ENCODE measurements around the gene MOV10L1. TPM values are rescaled to one million over a fixed set of nuclear protein-coding genes. Genes with fewer than 3 reads are reported as not detected.

MOV10L1 gene
- total RNA-seq, 2 experiments from 2014 or later = 0.22 to 1.1 TPM

DNA sequence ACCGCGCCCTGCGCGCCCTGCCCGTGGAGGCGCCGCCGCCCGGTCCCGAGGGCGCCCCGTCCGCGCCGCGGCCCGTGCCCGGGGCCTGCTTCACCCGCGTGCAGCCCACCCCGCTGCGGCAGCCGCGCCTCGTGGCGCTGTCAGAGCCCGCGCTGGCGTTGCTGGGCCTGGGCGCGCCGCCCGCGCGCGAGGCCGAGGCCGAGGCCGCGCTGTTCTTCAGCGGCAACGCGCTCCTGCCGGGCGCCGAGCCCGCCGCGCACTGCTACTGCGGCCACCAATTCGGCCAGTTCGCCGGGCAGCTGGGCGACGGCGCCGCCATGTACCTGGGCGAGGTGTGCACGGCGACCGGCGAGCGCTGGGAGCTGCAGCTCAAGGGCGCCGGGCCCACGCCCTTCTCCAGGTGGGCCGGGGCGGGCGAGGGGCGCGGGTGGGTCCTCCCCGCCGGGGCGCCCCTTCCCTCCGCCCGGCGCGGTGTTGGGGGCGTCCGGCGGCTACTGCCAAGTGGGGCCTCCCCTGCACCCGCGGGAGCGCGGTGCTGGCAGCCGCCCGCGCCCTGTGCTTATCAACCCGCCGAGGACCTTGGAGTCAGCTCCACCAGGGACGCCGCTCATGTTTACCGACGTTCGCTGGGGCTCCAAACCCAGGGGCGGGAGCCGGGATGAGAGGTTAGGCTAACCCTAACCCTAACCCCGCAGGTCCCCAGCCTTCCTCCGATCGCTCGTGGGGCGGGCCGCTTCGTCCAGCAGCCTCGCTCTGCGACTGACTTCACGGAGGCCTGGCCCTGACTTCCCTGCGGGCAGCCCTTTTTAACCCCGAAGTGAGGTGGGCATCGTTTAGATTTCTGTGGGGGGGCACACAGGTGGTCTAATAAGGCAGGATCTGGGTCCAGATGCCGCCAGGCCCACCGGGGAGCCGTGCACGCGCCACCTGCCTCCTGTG is 111.7 kb downstream of the MOV10L1 start:
- ChIA-PET CTCF (ENCODE audit: unreplicated experiment) (no interaction called here), POLR2A (no interaction called here)
- Histone ChIP-seq H3K9me3 (ENCODE audit: low read length) (peaks cover 8% of the 10 kb centered on the region; the same call in 1 of the 2 replicates), H2AFZ (ENCODE audit: low read length) (no peak overlapping the region), H3K36me3 (ENCODE audit: insufficient read depth, low read length) (peaks cover 51% of the 10 kb centered on the region), H4K20me1 (ENCODE audit: insufficient read depth, low read length) (0 out of 2 replicates have a peak, but pooled peaks cover 8% of the 10 kb centered on the region), H3K4me2 (ENCODE audit: low read length) (peak overlapping the region; percentile 100), H3K27ac (ENCODE audit: low read depth, low read length, poor library complexity, severe bottlenecking) (peak overlapping the region; percentile 39), H3K79me2 (ENCODE audit: insufficient read depth, low read depth, low read length) (peaks cover 32% of the 10 kb centered on the region), H3K4me1 (ENCODE audit: insufficient read depth, low read length, poor library complexity, severe bottlenecking) (peaks cover 17% of the 10 kb centered on the region), H3K9me2 (ENCODE audit: insufficient read depth, low read length) (no peaks in the 10 kb centered on the region), H3K4me3 (ENCODE audit: low read depth, low read length, poor library complexity, severe bottlenecking) (peak overlapping the region; percentile 98)
- TF ChIP-seq EZH2phosphoT487 (IDR thresholded peaks at IDR 0.05; ENCODE audit: borderline replicate concordance, low read depth, low read length) = no peak
- TF ChIP-seq, protein P1, sequence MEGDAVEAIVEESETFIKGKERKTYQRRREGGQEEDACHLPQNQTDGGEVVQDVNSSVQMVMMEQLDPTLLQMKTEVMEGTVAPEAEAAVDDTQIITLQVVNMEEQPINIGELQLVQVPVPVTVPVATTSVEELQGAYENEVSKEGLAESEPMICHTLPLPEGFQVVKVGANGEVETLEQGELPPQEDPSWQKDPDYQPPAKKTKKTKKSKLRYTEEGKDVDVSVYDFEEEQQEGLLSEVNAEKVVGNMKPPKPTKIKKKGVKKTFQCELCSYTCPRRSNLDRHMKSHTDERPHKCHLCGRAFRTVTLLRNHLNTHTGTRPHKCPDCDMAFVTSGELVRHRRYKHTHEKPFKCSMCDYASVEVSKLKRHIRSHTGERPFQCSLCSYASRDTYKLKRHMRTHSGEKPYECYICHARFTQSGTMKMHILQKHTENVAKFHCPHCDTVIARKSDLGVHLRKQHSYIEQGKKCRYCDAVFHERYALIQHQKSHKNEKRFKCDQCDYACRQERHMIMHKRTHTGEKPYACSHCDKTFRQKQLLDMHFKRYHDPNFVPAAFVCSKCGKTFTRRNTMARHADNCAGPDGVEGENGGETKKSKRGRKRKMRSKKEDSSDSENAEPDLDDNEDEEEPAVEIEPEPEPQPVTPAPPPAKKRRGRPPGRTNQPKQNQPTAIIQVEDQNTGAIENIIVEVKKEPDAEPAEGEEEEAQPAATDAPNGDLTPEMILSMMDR (conservative IDR thresholded peaks at IDR 0.05; ENCODE audit: low read length) = no peak; the same call in 1 of the 2 replicates
- intact Hi-C loops (cut with micrococcal nuclease; ENCODE audit: unreplicated experiment) = loop anchor here (2.0 kb wide), 1 partner anchor 53 kb away; no protein-coding TSS in a partner anchor
- peak; percentile 35 for DNase-seq (ENCODE audit: low spot score)
- BruUV-seq (replicated peaks) = no TSS peak

DNA sequence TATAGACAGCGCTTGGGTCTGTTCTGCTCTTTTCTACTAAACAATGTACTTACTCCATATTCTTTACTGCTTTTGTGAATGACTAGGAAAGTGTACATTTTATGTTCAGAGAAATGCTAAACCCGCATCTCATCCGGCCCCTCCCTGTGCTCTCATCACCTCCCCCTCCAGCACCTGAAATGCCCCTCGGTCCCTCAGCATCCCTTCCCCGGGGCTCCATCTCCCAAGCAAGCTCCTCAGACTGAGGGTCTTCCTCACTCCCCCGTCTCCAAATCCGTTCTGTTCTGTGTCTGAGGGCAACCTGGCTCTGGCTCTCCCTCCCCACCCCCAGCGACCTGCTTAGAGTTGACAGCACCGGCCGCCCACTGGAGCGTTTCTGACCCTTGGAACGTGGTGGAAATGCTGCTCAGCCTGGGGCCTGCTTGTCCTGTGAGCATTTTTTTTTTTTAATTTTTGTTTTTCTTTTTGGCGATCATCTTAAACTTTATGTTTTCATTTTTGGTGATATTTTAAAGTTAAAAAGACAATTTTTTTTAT is 112.4 kb downstream of the MOV10L1 start:
- peak; percentile 50 for DNase-seq (ENCODE audit: low spot score)
- Histone ChIP-seq H3K36me3 (ENCODE audit: insufficient read depth, low read length) (peaks cover 53% of the 10 kb centered on the region), H3K79me2 (ENCODE audit: insufficient read depth, low read depth, low read length) (peaks cover 32% of the 10 kb centered on the region), H3K27ac (ENCODE audit: low read depth, low read length, poor library complexity, severe bottlenecking) (peak overlapping the region; percentile 39), H3K4me3 (ENCODE audit: low read depth, low read length, poor library complexity, severe bottlenecking) (peak overlapping the region; percentile 98), H3K9me2 (ENCODE audit: insufficient read depth, low read length) (no peaks in the 10 kb centered on the region), H3K4me1 (ENCODE audit: insufficient read depth, low read length, poor library complexity, severe bottlenecking) (peaks cover 24% of the 10 kb centered on the region), H3K9me3 (ENCODE audit: low read length) (peaks cover 8% of the 10 kb centered on the region; the same call in 1 of the 2 replicates), H3K4me2 (ENCODE audit: low read length) (peak overlapping the region; percentile 100), H4K20me1 (ENCODE audit: insufficient read depth, low read length) (0 out of 2 replicates have a peak, but pooled peaks cover 8% of the 10 kb centered on the region), H2AFZ (ENCODE audit: low read length) (no peak overlapping the region)
- CTCF ChIA-PET (ENCODE audit: unreplicated experiment) = no interaction called here
- POLR2A ChIA-PET = no interaction called here
- TF ChIP-seq, protein P1 (conservative IDR thresholded peaks at IDR 0.05; ENCODE audit: low read length) = no peak
- TF ChIP-seq EZH2phosphoT487 (IDR thresholded peaks at IDR 0.05; ENCODE audit: borderline replicate concordance, low read depth, low read length) = no peak
- no TSS peak for BruUV-seq (replicated peaks)
- intact Hi-C loops (cut with micrococcal nuclease; ENCODE audit: unreplicated experiment) = no loop called here
